CD4-positive, alpha-beta memory T cell (primary cell): ENCODE measurements around the gene EYS. TPM values are rescaled to one million over a fixed set of nuclear protein-coding genes. Genes with fewer than 3 reads are reported as not detected.

ENCODE experiments used
- CTCF ChIA-PET: fragments of 350-600 bp; sonication (Branson Sonifier 250); formaldehyde crosslinking; loops from one replicate; lab custom pipeline; 2021; ENCODE audit warnings: inconsistent platforms; ENCODE audit not compliant: partially characterized antibody; lab: Charles Lee
- POLR2A ChIA-PET: fragments of 350-600 bp; sonication (Branson Sonifier 250); formaldehyde crosslinking; loops from one replicate; lab custom pipeline; 2021; ENCODE audit not compliant: partially characterized antibody; lab: Charles Lee
- DNase-seq, 5 donors: peaks; one replicate each; pipeline versions ENCODE4 v3.0.0 to v3.0.0-alpha.2; 2020 to 2022; ENCODE audit warnings: mixed read lengths in 1 of 5
- H3K27ac ChIP-seq: one replicate; pipeline ENCODE4 v1.7.0; 2013; ENCODE audit warnings: low read depth, low read length
- H3K27me3 ChIP-seq: 2 replicates; pipeline ENCODE4 v1.7.0; 2013; ENCODE audit warnings: mild to moderate bottlenecking, low read length, moderate library complexity; ENCODE audit not compliant: insufficient read depth
- H3K36me3 ChIP-seq: 2 replicates; pipeline ENCODE4 v1.7.0; 2013; ENCODE audit warnings: mild to moderate bottlenecking, low read length, moderate library complexity; ENCODE audit not compliant: insufficient read depth
- H3K4me1 ChIP-seq: 2 replicates; pipeline ENCODE4 v1.7.0; 2013; ENCODE audit warnings: mild to moderate bottlenecking, low read length, moderate library complexity; ENCODE audit not compliant: insufficient read depth
- H3K4me3 ChIP-seq, 2 donors: one replicate each; pipeline ENCODE4 v1.7.0; 2013; ENCODE audit warnings: low read length in 2 of 2, mild to moderate bottlenecking in 1 of 2
- H3K9me3 ChIP-seq, 2 donors: one replicate each; pipeline ENCODE4 v1.7.0; 2013; ENCODE audit warnings: low read length in 2 of 2, control low read depth in 1 of 2; ENCODE audit not compliant: control insufficient read depth in 1 of 2
- H3K27ac Mint-ChIP-seq, 7 donors: one replicate each; pipeline ENCODE4 v1.8.0; 2020 to 2021; ENCODE audit warnings: mixed read lengths in 7 of 7, mild to moderate bottlenecking in 6 of 7, inconsistent platforms in 3 of 7, moderate library complexity in 3 of 7
- H3K27me3 Mint-ChIP-seq, 2 donors: one replicate each; pipeline ENCODE4 v1.8.0; 2020 to 2021; ENCODE audit warnings: mixed read lengths in 2 of 2
- H3K36me3 Mint-ChIP-seq, 2 donors: one replicate each; pipeline ENCODE4 v1.8.0; 2020 to 2021; ENCODE audit warnings: mixed read lengths in 2 of 2, inconsistent platforms in 1 of 2, mild to moderate bottlenecking in 1 of 2
- H3K4me1 Mint-ChIP-seq, 4 donors: one replicate each; pipeline ENCODE4 v1.8.0; 2020 to 2021; ENCODE audit warnings: mixed read lengths in 4 of 4, mild to moderate bottlenecking in 1 of 4
- H3K4me3 Mint-ChIP-seq, 8 donors: one replicate each; pipeline ENCODE4 v1.8.0; 2020 to 2021; ENCODE audit warnings: mixed read lengths in 8 of 8, mild to moderate bottlenecking in 7 of 8, moderate library complexity in 6 of 8, inconsistent platforms in 3 of 8
- H3K9me3 Mint-ChIP-seq, 8 donors: one replicate each; pipeline ENCODE4 v1.8.0; 2020 to 2021; ENCODE audit warnings: mixed read lengths in 8 of 8, mild to moderate bottlenecking in 5 of 8, inconsistent platforms in 3 of 8, moderate library complexity in 1 of 8
- intact Hi-C: fragments of 100-400 bp; cut with micrococcal nuclease; formaldehyde crosslinking; loops from one replicate; pipeline ENCODE4 v1.15.1; 2023
- polyA plus RNA-seq, 2 donors: library from polyadenylated mRNA; unstranded; fragments of 300-500 nt; fragmentation: Illumina TruSeq; gene quantifications; one replicate each; pipeline ENCODE4 v1.2.3, GENCODE V29; 2021
- total RNA-seq, 2 experiments: library from RNA; stranded (reverse); gene quantifications; one replicate each; pipeline ENCODE4 v1.2.3, GENCODE V29; 2021

EYS gene
- total and polyA plus RNA-seq, 4 experiments from 2014 or later = 0.17 to 0.20 TPM; not detected in 2

DNA sequence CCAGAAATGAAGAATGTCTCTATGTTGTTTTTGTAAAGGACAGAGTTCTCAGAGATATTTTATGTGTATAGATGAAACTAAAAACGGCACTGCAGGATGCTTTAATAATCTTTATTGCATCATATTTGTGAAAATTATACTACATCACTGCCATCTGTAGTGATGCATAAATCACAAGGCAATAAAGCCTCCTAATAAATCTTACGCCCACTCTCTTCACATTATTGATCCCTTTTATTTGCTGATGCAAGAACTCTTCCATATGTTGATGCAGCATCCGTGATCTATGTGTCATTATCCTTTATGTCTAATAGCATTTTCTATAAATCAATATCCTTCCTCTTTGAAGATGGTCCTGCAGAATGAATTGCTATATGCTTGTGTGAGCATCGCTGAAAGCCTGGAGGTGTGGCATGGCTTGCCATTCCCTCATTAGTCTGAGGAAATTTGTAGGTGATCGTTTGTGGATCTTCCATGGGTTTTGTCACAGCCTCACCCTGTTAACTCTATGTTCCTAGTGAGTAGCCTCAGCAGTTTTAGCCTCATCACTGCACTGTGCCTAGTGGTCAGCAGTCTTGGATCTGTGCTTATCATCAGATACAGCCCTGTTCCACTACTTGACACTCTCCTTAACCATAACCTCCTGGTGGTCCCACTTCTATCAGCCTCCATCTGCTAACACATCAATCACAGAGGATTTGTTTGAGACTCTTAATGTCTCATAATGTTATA, 983.5 kb downstream of the EYS start:
- Mint-ChIP-seq H3K27me3 (no peaks in the 10 kb centered on the region), H3K4me1 (no peaks in the 10 kb centered on the region)
- POLR2A ChIA-PET = no interaction called here

DNA sequence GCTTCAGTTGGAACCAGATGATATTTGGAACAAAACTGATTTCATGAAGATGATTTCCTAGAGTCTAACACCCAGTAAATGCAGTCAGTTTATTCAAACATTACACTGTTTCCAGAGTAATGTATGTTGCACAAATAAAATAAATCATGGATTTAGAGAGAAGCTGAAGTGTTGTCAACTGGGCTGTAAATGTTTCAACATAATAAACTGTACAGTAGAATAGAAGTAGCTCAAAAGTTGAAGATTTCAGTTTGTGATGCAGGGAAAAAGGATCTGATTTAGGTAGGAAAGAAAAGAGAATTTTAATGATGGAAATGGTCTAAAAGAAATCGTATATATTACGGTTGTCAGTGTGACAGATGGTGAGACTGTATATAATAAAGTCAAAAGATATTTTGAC, 985.2 kb downstream of the EYS start:
- no peaks in the 10 kb centered on the region for H3K36me3 ChIP-seq
- no peaks in the 10 kb centered on the region for H3K27me3 ChIP-seq
- intact Hi-C loops = no loop called here
- H3K4me1 ChIP-seq = no peaks in the 10 kb centered on the region
- no peaks in the 10 kb centered on the region for H3K27me3 Mint-ChIP-seq
- no peak overlapping the region for H3K27ac ChIP-seq
- no peak overlapping the region for H3K27ac Mint-ChIP-seq
- H3K36me3 Mint-ChIP-seq = no peaks in the 10 kb centered on the region
- H3K9me3 Mint-ChIP-seq = peaks cover 0 to 10% (median 5%) of the 10 kb centered on the region in 8 donors
- ChIA-PET CTCF (no interaction called here), POLR2A (no interaction called here)
- DNase-seq = no peak
- H3K9me3 ChIP-seq = no peaks in the 10 kb centered on the region
- H3K4me3 ChIP-seq = no peak overlapping the region
- H3K4me3 Mint-ChIP-seq = no peak overlapping the region
- H3K4me1 Mint-ChIP-seq = no peaks in the 10 kb centered on the region

More for the DNA sequence above, 983.5 kb downstream of the EYS start:
- no peaks in the 10 kb centered on the region for H3K36me3 Mint-ChIP-seq
- Histone ChIP-seq H3K4me1 (no peaks in the 10 kb centered on the region), H3K9me3 (no peaks in the 10 kb centered on the region), H3K27me3 (no peaks in the 10 kb centered on the region), H3K27ac (no peak overlapping the region), H3K36me3 (no peaks in the 10 kb centered on the region), H3K4me3 (no peak overlapping the region)
- intact Hi-C loops = no loop called here
- CTCF ChIA-PET = no interaction called here
- H3K4me3 Mint-ChIP-seq = no peak overlapping the region
- DNase-seq = no peak
- peaks cover 0 to 10% (median 4%) of the 10 kb centered on the region in 8 donors for H3K9me3 Mint-ChIP-seq
- no peak overlapping the region for H3K27ac Mint-ChIP-seq

DNA sequence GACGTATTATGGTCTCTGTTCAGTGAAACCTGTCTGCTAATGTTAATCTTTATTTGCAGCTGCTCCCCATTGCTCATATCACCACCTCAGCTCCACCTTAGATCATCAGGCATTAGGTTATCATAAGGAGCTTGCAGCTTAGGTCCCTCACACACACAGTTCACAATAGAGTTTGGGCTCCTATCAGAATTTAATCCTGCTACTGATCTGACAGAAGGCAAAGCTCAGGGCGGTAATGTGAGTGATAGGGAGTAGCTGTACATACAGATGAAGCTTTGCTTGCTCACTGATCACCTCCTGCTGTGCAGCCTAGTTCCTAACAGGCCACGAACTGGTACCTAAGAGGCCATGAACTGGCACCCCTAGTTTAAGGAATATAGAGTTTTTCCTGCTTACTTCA, 989.7 kb downstream of the EYS start:
- no peaks in the 10 kb centered on the region for H3K27me3 Mint-ChIP-seq
- ChIA-PET CTCF (no interaction called here), POLR2A (no interaction called here)
- no peak overlapping the region for H3K4me3 ChIP-seq
- no peaks in the 10 kb centered on the region for H3K36me3 Mint-ChIP-seq
- H3K36me3 ChIP-seq = no peaks in the 10 kb centered on the region
- H3K9me3 Mint-ChIP-seq = peaks cover 0 to 17% (median 10%) of the 10 kb centered on the region in 8 donors
- no peaks in the 10 kb centered on the region for H3K4me1 ChIP-seq
- no peak overlapping the region for H3K27ac Mint-ChIP-seq
- intact Hi-C loops = no loop called here
- no peak for DNase-seq
- H3K4me3 Mint-ChIP-seq = no peak overlapping the region
- H3K27ac ChIP-seq = no peak overlapping the region
- H3K9me3 ChIP-seq = no peaks in the 10 kb centered on the region
- H3K4me1 Mint-ChIP-seq = no peaks in the 10 kb centered on the region
- H3K27me3 ChIP-seq = no peaks in the 10 kb centered on the region

DNA sequence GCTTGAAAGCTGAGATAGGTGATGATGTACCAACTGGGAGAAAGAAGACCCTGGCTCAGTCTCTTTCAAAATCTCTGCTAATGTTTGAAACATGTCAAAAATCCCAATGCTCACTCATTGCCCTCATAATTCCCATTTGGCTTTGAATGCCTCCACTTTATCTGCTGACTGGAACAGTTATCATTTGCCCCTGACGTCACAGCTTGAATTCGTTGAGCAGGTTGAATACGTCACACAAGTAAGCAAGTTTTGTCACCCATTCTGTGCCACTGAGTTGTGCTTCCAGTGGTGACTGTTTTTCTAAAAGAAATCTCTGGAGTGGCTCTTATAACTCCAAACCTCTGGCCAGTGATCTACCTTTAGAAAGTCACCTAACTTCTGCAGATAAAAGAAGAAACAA, 991.4 kb downstream of the EYS start:
- Histone ChIP-seq H3K4me1 (no peaks in the 10 kb centered on the region), H3K36me3 (no peaks in the 10 kb centered on the region), H3K4me3 (no peak overlapping the region), H3K9me3 (no peaks in the 10 kb centered on the region), H3K27me3 (no peaks in the 10 kb centered on the region), H3K27ac (no peak overlapping the region)
- Mint-ChIP-seq H3K36me3 (no peaks in the 10 kb centered on the region), H3K4me3 (no peak overlapping the region), H3K27me3 (no peaks in the 10 kb centered on the region), H3K4me1 (no peaks in the 10 kb centered on the region), H3K27ac (no peak overlapping the region), H3K9me3 (peaks cover 0 to 17% (median 7%) of the 10 kb centered on the region in 8 donors)
- ChIA-PET CTCF (no interaction called here), POLR2A (no interaction called here)
- intact Hi-C loops = no loop called here
- no peak for DNase-seq

DNA sequence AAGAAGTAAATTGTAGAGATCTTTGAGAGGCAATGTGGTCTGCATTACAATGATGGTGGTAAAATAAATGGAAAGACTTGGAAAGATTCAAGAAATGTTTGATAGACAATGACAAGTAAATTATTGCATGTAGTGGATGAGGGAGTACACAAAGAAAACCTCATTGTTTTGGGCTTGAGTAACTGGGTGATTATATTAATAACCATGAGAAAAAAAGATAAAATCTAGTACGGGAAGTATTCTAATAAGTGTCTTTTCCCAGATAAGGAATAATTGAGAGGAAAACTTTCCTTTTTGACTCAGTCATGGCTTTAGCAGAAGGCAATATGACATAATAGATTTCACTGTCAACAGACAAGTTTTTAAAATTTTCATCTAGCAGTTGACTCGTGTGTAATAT, 993.0 kb downstream of the EYS start:
- Histone ChIP-seq H3K9me3 (no peaks in the 10 kb centered on the region), H3K4me1 (no peaks in the 10 kb centered on the region), H3K27ac (no peak overlapping the region), H3K27me3 (no peaks in the 10 kb centered on the region), H3K36me3 (no peaks in the 10 kb centered on the region), H3K4me3 (no peak overlapping the region)
- Mint-ChIP-seq H3K4me1 (no peaks in the 10 kb centered on the region), H3K36me3 (no peaks in the 10 kb centered on the region), H3K27me3 (no peaks in the 10 kb centered on the region), H3K4me3 (no peak overlapping the region), H3K9me3 (peaks cover 0 to 15% (median 7%) of the 10 kb centered on the region in 8 donors), H3K27ac (peak overlapping the region in 1 of 7 donors; percentile 7)
- POLR2A ChIA-PET = no interaction called here
- intact Hi-C loops = no loop called here
- DNase-seq = no peak
- CTCF ChIA-PET = no interaction called here

DNA sequence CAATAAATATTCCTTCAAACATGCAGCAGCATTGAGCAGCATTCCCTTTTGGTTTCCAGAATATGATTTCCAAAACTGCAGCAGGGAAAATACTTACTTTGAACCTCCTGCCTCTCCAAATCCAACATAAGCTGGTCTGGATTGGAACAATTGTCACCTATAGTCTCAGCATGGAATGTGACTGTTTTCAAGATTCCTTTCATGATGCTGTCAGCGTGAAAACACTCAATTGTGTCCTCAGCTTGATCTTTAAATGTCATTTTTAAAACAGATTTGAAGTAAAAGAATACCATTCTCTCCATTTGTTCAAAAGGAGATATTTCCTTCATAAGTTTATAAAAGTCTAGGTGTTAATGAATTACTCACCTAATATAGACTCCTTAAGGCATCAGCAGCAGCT, 993.9 kb downstream of the EYS start:
- H3K27ac Mint-ChIP-seq = no peak overlapping the region

DNA sequence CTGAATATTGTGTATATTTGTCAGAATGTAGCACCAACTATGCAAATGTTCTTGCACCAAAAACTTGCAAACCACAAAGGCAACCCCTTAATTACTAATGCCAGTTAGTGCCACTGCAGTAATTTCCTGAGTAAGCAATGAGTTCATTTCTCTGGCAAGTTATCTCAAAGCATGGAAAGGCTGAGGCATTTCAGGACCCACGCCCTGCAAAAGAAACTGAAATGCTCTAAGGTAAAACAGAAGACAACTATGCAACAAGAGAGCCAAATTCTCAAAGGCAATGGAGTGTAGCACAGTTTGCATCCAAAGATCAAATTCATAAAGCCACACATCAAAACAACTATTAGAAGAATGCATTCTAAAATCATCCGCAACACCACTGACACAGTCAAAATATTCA, 994.4 kb downstream of the EYS start:
- Mint-ChIP-seq H3K4me1 (no peaks in the 10 kb centered on the region), H3K36me3 (no peaks in the 10 kb centered on the region), H3K4me3 (no peak overlapping the region), H3K27me3 (no peaks in the 10 kb centered on the region), H3K27ac (no peak overlapping the region), H3K9me3 (peaks cover 0 to 15% (median 6%) of the 10 kb centered on the region in 8 donors)
- Histone ChIP-seq H3K27me3 (no peaks in the 10 kb centered on the region), H3K4me3 (no peak overlapping the region), H3K27ac (no peak overlapping the region), H3K9me3 (no peaks in the 10 kb centered on the region), H3K36me3 (no peaks in the 10 kb centered on the region), H3K4me1 (no peaks in the 10 kb centered on the region)
- ChIA-PET CTCF (no interaction called here), POLR2A (no interaction called here)
- intact Hi-C loops = no loop called here
- no peak for DNase-seq

More for the DNA sequence above, 993.9 kb downstream of the EYS start:
- no peak for DNase-seq
- Histone ChIP-seq H3K9me3 (no peaks in the 10 kb centered on the region), H3K27ac (no peak overlapping the region), H3K36me3 (no peaks in the 10 kb centered on the region), H3K4me1 (no peaks in the 10 kb centered on the region), H3K27me3 (no peaks in the 10 kb centered on the region), H3K4me3 (no peak overlapping the region)
- ChIA-PET POLR2A (no interaction called here), CTCF (no interaction called here)
- H3K4me1 Mint-ChIP-seq = no peaks in the 10 kb centered on the region
- H3K36me3 Mint-ChIP-seq = no peaks in the 10 kb centered on the region
- H3K4me3 Mint-ChIP-seq = no peak overlapping the region
- H3K9me3 Mint-ChIP-seq = peaks cover 0 to 15% (median 7%) of the 10 kb centered on the region in 8 donors
- intact Hi-C loops = no loop called here
- H3K27me3 Mint-ChIP-seq = no peaks in the 10 kb centered on the region
